ENCODE results near the gene CCDC187.

- TF ChIP-seq CTCF (IDR thresholded peaks at IDR 0.05 in 8 of 11, conservative IDR thresholded peaks at IDR 0.05 in 3 of 11) (no peak), POLR2A (IDR thresholded peaks at IDR 0.05) (no peak)
Measured at GRCh38 chr9:136296434-136297015, 7.4 kb downstream of the CCDC187 start.

All from spleen (tissue), 7 donors.